GM12873 (cell line): ENCODE data around the gene AP2A2.

ENCODE experiments used
- TF ChIP-seq, protein P1 (sequence below): IDR thresholded peaks from 2 replicates; pipeline ENCODE4 v1.5.1; 2012; ENCODE audit warnings: low read depth, mild to moderate bottlenecking, moderate library complexity, low read length, control low read depth; ENCODE audit not compliant: insufficient read depth; ENCODE audit errors: missing control alignments

The AP2A2 gene

DNA sequence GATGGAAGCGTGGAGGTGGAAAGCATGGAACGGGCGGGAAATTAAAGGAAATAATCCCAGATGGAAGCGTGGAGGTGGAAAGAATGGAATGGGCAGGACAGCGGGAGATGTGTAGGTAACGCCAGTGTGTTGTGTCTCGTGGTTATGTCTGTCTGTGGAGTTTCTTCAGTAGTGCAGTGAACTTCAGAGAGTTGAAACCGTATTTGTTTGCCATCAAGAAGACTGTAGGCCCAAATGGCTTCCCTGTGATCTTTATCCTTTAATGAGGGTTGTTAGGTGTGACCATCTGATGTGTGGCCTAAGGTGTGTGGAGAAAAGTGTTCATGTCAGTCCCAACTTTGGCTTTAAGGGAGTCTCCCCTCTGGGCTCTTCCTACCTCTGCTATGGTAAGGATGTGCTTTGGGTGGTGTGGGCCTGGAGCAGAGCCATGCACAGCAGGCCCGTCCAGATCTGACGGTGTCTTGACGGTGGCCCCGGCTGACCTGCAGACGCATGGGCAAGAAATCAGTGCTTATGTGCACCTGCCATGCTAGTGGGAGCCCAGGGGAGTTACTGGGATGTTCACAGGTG is 39.6 kb downstream of the AP2A2 start:
- TF ChIP-seq, protein P1, sequence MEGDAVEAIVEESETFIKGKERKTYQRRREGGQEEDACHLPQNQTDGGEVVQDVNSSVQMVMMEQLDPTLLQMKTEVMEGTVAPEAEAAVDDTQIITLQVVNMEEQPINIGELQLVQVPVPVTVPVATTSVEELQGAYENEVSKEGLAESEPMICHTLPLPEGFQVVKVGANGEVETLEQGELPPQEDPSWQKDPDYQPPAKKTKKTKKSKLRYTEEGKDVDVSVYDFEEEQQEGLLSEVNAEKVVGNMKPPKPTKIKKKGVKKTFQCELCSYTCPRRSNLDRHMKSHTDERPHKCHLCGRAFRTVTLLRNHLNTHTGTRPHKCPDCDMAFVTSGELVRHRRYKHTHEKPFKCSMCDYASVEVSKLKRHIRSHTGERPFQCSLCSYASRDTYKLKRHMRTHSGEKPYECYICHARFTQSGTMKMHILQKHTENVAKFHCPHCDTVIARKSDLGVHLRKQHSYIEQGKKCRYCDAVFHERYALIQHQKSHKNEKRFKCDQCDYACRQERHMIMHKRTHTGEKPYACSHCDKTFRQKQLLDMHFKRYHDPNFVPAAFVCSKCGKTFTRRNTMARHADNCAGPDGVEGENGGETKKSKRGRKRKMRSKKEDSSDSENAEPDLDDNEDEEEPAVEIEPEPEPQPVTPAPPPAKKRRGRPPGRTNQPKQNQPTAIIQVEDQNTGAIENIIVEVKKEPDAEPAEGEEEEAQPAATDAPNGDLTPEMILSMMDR = no peak

DNA sequence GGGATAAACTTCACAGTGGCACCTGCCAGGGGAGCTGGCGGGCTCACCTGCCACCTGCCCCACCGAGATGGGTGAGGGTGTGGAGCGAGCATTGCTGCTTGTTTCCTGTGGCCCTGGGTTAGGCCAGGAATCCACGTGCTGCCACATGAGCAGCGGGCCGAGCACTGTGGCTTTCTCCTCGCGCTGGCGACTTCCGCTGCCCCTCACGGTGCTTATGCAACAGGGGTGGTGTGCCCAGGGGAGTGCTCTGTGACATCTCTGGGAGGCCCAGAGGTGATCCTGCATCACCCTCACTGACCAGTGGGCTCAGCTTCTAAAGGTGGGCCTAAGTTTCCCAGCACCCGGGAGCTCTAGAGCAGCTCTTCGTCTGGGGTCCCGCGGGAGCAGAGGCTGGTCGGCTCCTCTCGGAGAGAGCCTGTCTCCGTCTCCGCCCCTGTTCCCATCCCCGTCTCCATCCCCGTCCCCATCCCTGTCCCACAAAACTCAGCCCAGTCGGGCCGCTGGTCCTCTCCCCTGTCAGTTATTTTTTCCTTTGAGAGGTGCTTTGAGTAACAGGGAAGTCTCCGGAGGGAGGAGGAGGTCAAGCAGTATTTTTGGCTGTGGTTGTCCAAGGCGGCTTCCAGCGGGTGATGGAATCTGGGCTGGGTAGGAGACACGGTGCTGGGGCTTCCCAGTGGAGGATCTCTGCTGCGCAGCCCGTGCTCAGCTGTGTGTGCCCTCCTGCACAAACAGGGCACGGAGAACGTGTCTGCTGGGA is 42.5 kb downstream of the AP2A2 start:
- TF ChIP-seq, protein P1 = no peak

DNA sequence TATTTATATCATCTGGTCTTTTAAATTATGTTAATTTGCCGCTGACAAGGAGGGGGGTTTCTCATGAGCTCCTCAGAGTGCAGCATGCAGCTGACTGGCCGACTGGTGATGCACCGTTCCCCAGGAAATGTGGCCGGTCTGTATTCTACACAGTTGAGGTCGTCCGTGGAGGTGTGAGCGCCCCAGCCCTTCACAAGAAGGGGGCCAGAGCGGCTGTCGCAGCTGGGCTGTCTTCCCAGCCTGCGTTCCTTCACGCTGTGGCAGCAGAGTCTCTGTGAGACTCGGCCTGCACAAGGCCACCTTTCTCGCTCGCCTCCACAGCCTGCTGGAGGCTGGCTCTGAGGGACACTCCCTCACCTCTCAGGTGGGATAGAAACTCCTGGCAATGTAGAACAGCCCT is 43.2 kb downstream of the AP2A2 start:
- TF ChIP-seq, protein P1 = no peak

DNA sequence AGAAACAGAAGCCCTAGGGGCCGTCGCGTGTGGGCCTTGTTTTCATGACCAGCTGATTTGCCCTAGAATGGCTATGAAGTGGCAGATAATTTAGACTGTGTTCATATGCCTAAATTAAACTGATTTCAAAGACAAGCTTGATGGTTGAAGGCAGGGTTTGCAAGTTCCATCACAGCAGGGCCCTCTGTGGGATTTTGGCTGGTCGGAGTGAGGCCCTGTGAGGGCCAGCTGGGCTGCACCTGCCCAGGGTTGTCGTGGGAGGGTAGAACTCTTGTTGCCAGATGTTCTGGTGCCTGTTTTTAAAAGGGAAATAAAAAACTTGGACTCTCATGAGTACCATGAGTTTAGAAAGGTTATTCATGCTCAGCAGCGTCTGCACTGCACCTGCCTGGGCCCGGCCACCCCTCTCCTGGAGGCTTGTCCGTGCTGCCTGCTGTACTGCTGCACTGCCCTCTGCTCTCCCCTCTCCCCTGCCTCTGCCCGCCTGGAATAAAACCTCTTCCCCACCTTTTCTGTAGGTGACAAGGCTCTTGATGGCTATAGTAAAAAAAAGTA is 44.1 kb downstream of the AP2A2 start:
- TF ChIP-seq, protein P1 = no peak

DNA sequence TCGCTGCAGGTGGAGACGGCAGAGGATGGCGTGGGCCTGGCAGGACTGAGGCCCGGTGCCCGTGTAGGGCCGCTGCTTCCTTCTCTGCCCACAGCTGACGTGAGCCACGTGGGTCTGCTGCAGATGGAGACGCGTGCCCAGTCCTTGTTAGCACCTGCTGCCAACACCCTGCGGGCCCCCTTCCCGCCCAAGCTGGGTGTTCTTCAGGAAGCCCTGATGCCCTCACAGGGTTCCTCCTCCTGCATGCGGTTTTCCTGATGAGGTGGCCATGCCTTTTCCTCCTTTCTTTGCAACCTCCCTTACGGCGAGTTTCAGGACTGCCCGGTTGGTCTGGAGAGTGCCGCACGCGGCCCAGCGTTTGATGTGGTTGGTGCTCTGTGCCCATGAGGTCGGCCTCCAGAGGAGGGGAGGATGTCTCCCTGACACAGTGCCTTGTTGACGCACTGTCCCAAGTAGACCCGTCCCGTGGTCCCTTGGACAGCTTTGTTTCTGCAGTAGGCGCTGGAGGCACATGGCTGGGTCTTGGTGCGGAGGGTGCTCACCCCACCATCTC is 44.7 kb downstream of the AP2A2 start:
- TF ChIP-seq, protein P1 = no peak

DNA sequence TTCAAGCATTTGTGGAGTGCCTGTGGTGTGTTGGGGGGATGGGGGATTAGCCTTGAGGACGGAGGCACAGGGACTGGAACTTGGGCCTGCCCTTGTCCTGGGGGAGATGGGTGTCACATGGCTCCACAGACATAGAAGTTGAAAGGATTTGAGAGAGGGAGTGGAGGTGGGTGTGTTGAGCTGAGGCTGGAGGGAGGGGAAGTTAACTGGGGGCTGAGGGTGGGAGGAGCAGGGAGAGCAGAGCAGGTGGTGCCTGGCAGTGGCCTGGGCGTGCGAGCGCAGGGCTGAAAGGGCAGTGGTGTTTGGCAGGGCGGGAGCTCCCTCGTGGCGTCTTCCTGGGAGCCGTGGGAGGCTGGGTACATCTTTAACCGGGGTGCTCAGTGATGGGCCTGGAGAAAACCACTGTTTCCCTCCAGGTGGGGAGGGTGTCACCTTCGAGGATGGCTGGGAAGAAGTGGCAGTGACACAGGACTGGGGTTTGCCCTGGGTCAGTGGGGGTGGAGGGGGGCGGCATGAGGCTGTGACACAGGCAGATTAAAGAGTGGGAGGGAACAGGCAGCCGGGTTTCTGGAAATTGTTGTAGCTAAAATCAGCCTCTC is 45.5 kb downstream of the AP2A2 start:
- TF ChIP-seq, protein P1 = no peak
